Subcutaneous abdominal adipose tissue (tissue), 5 donors: Measurements from ENCODE around the gene ARRDC1.

Experiments
- H3K27ac ChIP-seq: one replicate; pipeline ENCODE4 v1.7.0; 2013; ENCODE audit warnings: low read depth, mild to moderate bottlenecking, inconsistent platforms, low read length, moderate library complexity
- H3K27me3 ChIP-seq, 5 donors: one replicate each; pipeline ENCODE4 v1.7.0; 2013; ENCODE audit warnings: low read length in 5 of 5, inconsistent platforms in 1 of 5; ENCODE audit not compliant: control insufficient read depth in 5 of 5, insufficient read depth in 4 of 5
- H3K36me3 ChIP-seq, 5 donors: one replicate each; pipeline ENCODE4 v1.7.0; 2013; ENCODE audit warnings: low read length in 5 of 5; ENCODE audit not compliant: control insufficient read depth in 5 of 5, insufficient read depth in 5 of 5
- H3K4me1 ChIP-seq, 5 donors: one replicate each; pipeline ENCODE4 v1.7.0; 2013; ENCODE audit warnings: low read length in 5 of 5, mild to moderate bottlenecking in 3 of 5, moderate library complexity in 1 of 5; ENCODE audit not compliant: control insufficient read depth in 5 of 5, insufficient read depth in 5 of 5
- H3K4me3 ChIP-seq, 5 donors: one replicate each; pipeline ENCODE4 v1.7.0; 2013; ENCODE audit warnings: low read length in 5 of 5, low read depth in 1 of 5
- H3K9ac ChIP-seq, 5 donors: one replicate each; pipeline ENCODE4 v1.7.0; 2013; ENCODE audit warnings: low read length in 5 of 5, mild to moderate bottlenecking in 4 of 5, moderate library complexity in 3 of 5
- H3K9me3 ChIP-seq, 5 donors: one replicate each; pipeline ENCODE4 v1.7.0; 2013; ENCODE audit warnings: low read length in 5 of 5; ENCODE audit not compliant: control insufficient read depth in 5 of 5
- donor health status: healthy.
- donor health status: healthy.
- donor health status: healthy.
- donor health status: healthy.
- donor health status: healthy.

Gene ARRDC1

GRCh38 chr9:137663584-137663983 is 58.1 kb downstream of the ARRDC1 start:
- H3K27me3 ChIP-seq: no peaks in the 10 kb centered on the region
- no peak overlapping the region for H3K4me3 ChIP-seq
- H3K9me3 ChIP-seq: no peaks in the 10 kb centered on the region
- H3K36me3 ChIP-seq: peaks cover 0 to 6% (median 4%) of the 10 kb centered on the region in 5 donors
- no peak overlapping the region for H3K27ac ChIP-seq
- no peak overlapping the region for H3K9ac ChIP-seq
- H3K4me1 ChIP-seq: peaks cover 0 to 26% (median 14%) of the 10 kb centered on the region in 5 donors

GRCh38 chr9:137664676-137665075 is 59.2 kb downstream of the ARRDC1 start:
- Histone ChIP-seq H3K4me1 (peaks cover 0 to 26% (median 14%) of the 10 kb centered on the region in 5 donors), H3K27me3 (no peaks in the 10 kb centered on the region), H3K36me3 (peaks cover 4 to 14% (median 6%) of the 10 kb centered on the region in 5 donors), H3K27ac (no peak overlapping the region), H3K9me3 (no peaks in the 10 kb centered on the region), H3K9ac (no peak overlapping the region), H3K4me3 (no peak overlapping the region)
